Measurements from ENCODE around the gene ICAM1.

GRCh38 chr19:10333758-10334587 is 63.1 kb downstream of the ICAM1 start:
- TF ChIP-seq CTCF (IDR thresholded peaks at IDR 0.05) (no peak), POLR2AphosphoS5 (IDR thresholded peaks at IDR 0.05; ENCODE audit: low read depth, low read length) (no peak), NFIC (IDR thresholded peaks at IDR 0.05; ENCODE audit: borderline replicate concordance) (no peak), REST (IDR thresholded peaks at IDR 0.05; ENCODE audit: low read depth, low read length) (no peak), MXI1 (IDR thresholded peaks at IDR 0.05; ENCODE audit: low read depth, low read length) (no peak; the same call in 1 of the 2 replicates), ELF1 (IDR thresholded peaks at IDR 0.05) (no peak), EP300 (IDR thresholded peaks at IDR 0.05; ENCODE audit: borderline replicate concordance in 1 of 2, low read depth in 1 of 2, low read length in 1 of 2) (no peak), USF1 (IDR thresholded peaks at IDR 0.05; ENCODE audit: borderline replicate concordance, low read depth) (no peak), GABPA (IDR thresholded peaks at IDR 0.05; ENCODE audit: low read depth) (no peak)
